Stomach (tissue), 9 donors: ENCODE results near the gene HNRNPC. TPM values are rescaled to one million over a fixed set of nuclear protein-coding genes. Genes with fewer than 3 reads are reported as not detected.

Experiments
- DNase-seq, 2 donors: peaks; one replicate each; pipeline versions ENCODE4 v3.0.0 to v3.0.0-alpha.2; 2013 to 2019
- H3K27ac ChIP-seq, 5 donors: fragments of 200-600 bp in 4 of 5; sonication (generic) in 4 of 5; one replicate each; pipeline ENCODE4 v1.5.1; 2013 to 2019; ENCODE audit warnings: mild to moderate bottlenecking in 1 of 5, moderate library complexity in 1 of 5
- H3K27me3 ChIP-seq, 3 donors: fragments of 200-600 bp; sonication (generic); one replicate each; pipeline ENCODE4 v1.5.1; 2017 to 2019; ENCODE audit warnings: mixed run types in 1 of 3
- H3K36me3 ChIP-seq, 4 donors: fragments of 200-600 bp; sonication (generic); 1 replicate in 3 of 4; 2 replicates in 1 of 4; pipeline ENCODE4 v1.5.1; 2016 to 2019
- H3K4me1 ChIP-seq, 4 donors: fragments of 200-600 bp; sonication (generic); one replicate each; pipeline ENCODE4 v1.5.1; 2016 to 2019
- H3K4me3 ChIP-seq, 4 donors: fragments of 200-600 bp; sonication (generic) in 3 of 4; one replicate each; pipeline ENCODE4 v1.5.1; 2016 to 2019; ENCODE audit warnings: mild to moderate bottlenecking in 1 of 4
- H3K9me3 ChIP-seq, 4 donors: fragments of 200-600 bp; sonication (generic); one replicate each; pipeline ENCODE4 v1.5.1; 2016 to 2019
- EP300 ChIP-seq: sonication (generic); formaldehyde crosslinking; IDR thresholded peaks from one replicate; pipeline ENCODE4 v1.6.1; 2017; ENCODE audit warnings: antibody characterized with exemption
- POLR2A ChIP-seq, 4 donors: fragments of 450-650 bp; IDR thresholded peaks; one replicate each; pipeline ENCODE4 v1.6.1; 2016; ENCODE audit warnings: antibody characterized with exemption in 4 of 4, control low read depth in 2 of 4, mild to moderate bottlenecking in 1 of 4, moderate library complexity in 1 of 4
- POLR2AphosphoS5 ChIP-seq, 3 donors: sonication (generic); formaldehyde crosslinking; IDR thresholded peaks; one replicate each; pipeline ENCODE4 v1.6.1; 2016; ENCODE audit warnings: antibody characterized with exemption in 3 of 3
- WGBS, 5 donors: extraction: QIAGEN DNeasy Blood & Tissue Kit in 3 of 5; methylation state at CpG; one replicate each; pipeline versions ENCODE4 v1.1.5 to v1.1.7; 2013 to 2018; 5-methylcytosine and 5-hydroxymethylcytosine counted together
- intact Hi-C: fragments of 100-400 bp; cut with DNase I; formaldehyde crosslinking; loops from one replicate; pipeline ENCODE4 v1.15.1; 2023; ENCODE audit warnings: low total_unique reads
- polyA plus RNA-seq, 3 donors: library from polyadenylated mRNA; stranded (reverse); fragments of 200-250 nt; gene quantifications; one replicate each; pipeline ENCODE4 v1.2.3, GENCODE V29; 2013
- total RNA-seq, 5 donors: library from RNA; depleted of rRNA; stranded (reverse); fragments of >200 nt; gene quantifications; one replicate each; pipeline versions ENCODE4 v1.1.0 to v1.2.3, GENCODE V29; 2014 to 2016
- TF ChIP-seq, protein P1 (sequence below), 7 experiments: fragments of 450-650 bp in 4 of 7; fragments of 200-600 bp in 3 of 7; sonication (generic) in 3 of 7; IDR thresholded peaks; one replicate each; pipeline ENCODE4 v1.5.1; 2016 to 2019; ENCODE audit warnings: antibody characterized with exemption in 7 of 7, control low read depth in 2 of 7, mild to moderate bottlenecking in 1 of 7
- donor health status: healthy with polysubstance abuse.
- donor health status: Bipolar disorder and iron deficiency.
- donor health status: healthy.

HNRNPC gene
- total and polyA plus RNA-seq, 8 donors, result 110 to 516 (median 398) TPM

DNA sequence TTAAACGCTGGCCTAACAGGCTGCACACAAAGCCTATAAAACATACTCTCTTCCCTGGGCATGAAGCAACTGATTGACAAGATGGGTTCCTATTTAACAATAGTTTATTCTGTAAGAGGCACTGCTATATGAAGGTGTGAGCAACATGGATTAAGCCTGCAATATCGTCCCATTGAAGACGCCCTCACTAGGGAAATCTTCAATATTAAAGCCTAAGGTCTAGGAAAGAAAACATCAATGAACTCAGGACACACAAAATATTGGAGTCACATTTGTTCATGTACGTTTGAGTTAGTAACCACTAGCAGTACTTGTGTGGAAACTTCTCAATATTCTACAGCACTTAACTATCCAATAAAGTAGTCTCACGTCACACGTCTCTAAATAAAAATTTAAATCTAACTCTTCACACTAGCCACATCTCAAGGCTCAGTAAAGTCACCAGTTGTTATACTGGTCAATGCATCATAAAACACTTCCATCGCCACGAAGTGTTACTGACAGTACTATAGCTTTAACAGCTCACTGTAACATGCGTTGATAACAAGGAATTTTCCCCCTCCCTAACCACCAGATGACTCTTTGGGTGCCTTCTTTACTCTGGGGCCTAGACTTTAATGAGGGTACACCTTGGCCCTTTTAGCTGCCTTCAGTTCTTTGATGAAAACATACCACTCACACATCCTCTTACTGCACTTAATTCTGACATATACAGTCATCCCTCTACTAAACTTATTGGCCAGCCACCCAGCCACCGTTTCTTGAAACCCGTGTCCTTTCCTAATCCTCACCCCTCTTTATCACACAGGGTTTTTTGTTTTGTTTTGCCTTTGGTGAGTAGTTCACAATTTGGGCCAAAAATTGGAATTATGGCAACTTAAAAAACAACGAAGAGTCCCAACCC, 63.3 kb downstream of the HNRNPC start:
- Histone ChIP-seq H3K9me3 (no peaks in the 10 kb centered on the region), H3K27me3 (no peaks in the 10 kb centered on the region), H3K4me1 (peaks cover 0 to 8% (median 0%) of the 10 kb centered on the region in 4 donors), H3K4me3 (no peak overlapping the region), H3K36me3 (peaks cover 24 to 76% (median 60%) of the 10 kb centered on the region in 4 donors), H3K27ac (no peak overlapping the region)
- intact Hi-C loops, result no loop called here
- 89 to 92% (median 90%) methylated on average over 12 of the region's 12 CpGs for WGBS, 5 donors
- DNase-seq, result no peak
- TF ChIP-seq, protein P1, sequence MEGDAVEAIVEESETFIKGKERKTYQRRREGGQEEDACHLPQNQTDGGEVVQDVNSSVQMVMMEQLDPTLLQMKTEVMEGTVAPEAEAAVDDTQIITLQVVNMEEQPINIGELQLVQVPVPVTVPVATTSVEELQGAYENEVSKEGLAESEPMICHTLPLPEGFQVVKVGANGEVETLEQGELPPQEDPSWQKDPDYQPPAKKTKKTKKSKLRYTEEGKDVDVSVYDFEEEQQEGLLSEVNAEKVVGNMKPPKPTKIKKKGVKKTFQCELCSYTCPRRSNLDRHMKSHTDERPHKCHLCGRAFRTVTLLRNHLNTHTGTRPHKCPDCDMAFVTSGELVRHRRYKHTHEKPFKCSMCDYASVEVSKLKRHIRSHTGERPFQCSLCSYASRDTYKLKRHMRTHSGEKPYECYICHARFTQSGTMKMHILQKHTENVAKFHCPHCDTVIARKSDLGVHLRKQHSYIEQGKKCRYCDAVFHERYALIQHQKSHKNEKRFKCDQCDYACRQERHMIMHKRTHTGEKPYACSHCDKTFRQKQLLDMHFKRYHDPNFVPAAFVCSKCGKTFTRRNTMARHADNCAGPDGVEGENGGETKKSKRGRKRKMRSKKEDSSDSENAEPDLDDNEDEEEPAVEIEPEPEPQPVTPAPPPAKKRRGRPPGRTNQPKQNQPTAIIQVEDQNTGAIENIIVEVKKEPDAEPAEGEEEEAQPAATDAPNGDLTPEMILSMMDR (IDR thresholded peaks at IDR 0.05), result no peak
- TF ChIP-seq POLR2A (IDR thresholded peaks at IDR 0.05) (no peak), POLR2AphosphoS5 (IDR thresholded peaks at IDR 0.05) (peak in 1 of 3 donors; percentile 2), EP300 (no peak)

DNA sequence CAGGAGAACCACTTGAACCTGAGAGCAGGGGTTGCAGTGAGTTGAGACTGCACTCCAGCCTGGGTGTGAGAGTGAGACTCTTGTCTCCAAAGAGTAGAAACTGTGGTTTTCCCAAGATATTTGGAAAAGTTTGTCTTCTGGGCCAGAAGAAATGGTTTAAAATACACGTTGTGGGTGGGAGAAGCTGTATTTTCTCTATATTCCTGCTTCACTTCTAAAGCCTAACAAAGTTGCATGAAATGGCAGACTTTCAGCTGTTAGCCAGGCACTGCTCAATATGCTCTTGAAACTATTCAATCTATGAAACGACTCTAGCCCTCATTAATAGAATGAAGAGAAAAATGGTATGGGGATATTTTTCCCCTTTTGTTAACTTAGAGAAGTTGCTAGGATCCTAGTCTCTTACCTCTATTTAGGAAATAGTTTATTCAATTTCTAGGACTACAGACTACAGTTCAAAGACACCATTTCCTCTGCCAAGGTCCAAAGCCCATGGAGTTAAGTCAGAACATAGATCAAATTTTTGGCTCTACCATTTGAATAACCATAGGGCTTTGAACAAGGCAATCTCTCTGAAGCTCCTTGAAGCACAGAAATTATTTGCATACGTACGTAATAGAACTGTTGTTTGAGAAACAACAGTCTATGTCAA, 64.1 kb downstream of the HNRNPC start:
- Histone ChIP-seq H3K4me1 (peaks cover 0 to 8% (median 0%) of the 10 kb centered on the region in 4 donors), H3K27ac (no peak overlapping the region), H3K27me3 (no peaks in the 10 kb centered on the region), H3K9me3 (no peaks in the 10 kb centered on the region), H3K36me3 (peaks cover 22 to 68% (median 53%) of the 10 kb centered on the region in 4 donors), H3K4me3 (no peak overlapping the region)
- 76 to 85% (median 83%) methylated on average over 4 of the region's 4 CpGs for WGBS, 5 donors
- TF ChIP-seq POLR2A (IDR thresholded peaks at IDR 0.05) (no peak), EP300 (no peak), POLR2AphosphoS5 (IDR thresholded peaks at IDR 0.05) (no peak)
- TF ChIP-seq, protein P1 (IDR thresholded peaks at IDR 0.05), result no peak
- DNase-seq, result no peak
- intact Hi-C loops, result no loop called here

DNA sequence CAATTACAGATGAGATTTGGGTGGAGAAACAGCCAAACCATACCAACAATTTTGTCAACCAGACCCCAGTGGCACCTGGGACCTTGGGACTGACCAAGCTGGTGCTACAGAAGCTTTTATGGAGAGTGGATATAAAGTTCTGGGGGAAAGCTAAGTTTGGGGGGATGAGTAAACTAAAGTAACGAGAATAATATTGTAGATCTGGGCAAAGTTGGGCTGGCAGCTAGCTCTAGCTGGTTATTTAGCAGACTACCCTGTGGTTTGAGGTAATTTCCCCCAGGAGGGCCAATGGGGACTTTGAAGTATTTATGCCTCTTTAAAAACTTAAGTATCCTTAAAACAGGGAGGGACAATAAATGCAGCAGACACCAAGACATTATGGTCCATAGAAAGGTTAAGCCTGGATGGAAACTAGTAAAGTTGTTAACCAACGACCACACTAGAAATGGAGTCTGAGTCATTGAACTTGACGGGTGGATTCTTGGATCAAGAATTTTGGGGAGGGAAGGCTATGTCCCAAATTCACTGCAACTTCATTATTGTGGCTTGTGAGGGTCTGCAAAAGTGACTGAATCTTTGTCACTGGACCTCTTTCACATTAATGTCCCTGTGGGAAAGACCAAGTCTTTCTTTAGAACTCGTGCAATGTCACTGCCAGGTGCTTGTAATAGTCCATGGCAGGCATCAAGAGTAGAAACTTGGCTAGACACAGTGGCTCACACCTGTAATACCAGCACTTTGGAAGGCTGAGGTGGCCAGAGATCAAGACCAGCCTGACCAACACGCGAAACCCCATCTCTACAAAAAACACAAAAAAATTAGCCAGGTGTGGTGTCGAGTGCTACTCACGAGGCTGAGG, 64.8 kb downstream of the HNRNPC start:
- Histone ChIP-seq H3K9me3 (no peaks in the 10 kb centered on the region), H3K27me3 (no peaks in the 10 kb centered on the region), H3K4me1 (peaks cover 0 to 8% (median 0%) of the 10 kb centered on the region in 4 donors), H3K36me3 (peaks cover 14 to 61% (median 45%) of the 10 kb centered on the region in 4 donors), H3K27ac (no peak overlapping the region), H3K4me3 (no peak overlapping the region)
- TF ChIP-seq EP300 (no peak), POLR2A (IDR thresholded peaks at IDR 0.05) (no peak), POLR2AphosphoS5 (IDR thresholded peaks at IDR 0.05) (no peak)
- TF ChIP-seq, protein P1 (IDR thresholded peaks at IDR 0.05), result no peak
- 88 to 94% (median 92%) methylated on average over 8 of the region's 8 CpGs for WGBS, 5 donors
- intact Hi-C loops, result no loop called here
- DNase-seq, result no peak
